ENCODE measurements around the gene KNOP1. TPM values are rescaled to one million over a fixed set of nuclear protein-coding genes. Genes with fewer than 3 reads are reported as not detected.
A peak's percentile ranks its signal among the peaks of the same experiment; 100 is the strongest.
"Not testable (repeated sequence)": the region's sequence is repeated elsewhere in the genome, so short reads cannot be mapped to it uniquely, and the experiment has no call there.

KNOP1 gene
- total RNA-seq, 1 experiment from 2014 or later, result 24.5 TPM

DNA sequence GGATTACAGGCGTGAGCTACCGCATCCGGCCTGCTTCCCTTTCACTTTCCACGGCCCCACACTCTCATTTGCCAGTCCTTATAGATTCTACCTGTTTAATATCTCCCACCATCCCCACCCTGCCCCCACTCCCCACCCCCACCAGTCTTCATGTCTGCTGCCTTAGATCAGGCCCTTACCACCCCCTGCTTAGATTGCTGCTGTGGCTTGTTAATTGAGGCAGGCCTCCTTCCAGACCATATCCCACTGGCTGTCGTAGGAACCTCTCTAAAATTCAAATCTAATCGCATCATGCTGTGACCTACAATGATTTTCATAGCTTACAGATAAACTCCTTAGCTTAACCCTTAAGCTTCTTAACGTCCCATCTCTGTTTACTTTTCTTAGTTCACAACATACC is 5.0 kb upstream of the KNOP1 start:
- TF ChIP-seq, protein P1, sequence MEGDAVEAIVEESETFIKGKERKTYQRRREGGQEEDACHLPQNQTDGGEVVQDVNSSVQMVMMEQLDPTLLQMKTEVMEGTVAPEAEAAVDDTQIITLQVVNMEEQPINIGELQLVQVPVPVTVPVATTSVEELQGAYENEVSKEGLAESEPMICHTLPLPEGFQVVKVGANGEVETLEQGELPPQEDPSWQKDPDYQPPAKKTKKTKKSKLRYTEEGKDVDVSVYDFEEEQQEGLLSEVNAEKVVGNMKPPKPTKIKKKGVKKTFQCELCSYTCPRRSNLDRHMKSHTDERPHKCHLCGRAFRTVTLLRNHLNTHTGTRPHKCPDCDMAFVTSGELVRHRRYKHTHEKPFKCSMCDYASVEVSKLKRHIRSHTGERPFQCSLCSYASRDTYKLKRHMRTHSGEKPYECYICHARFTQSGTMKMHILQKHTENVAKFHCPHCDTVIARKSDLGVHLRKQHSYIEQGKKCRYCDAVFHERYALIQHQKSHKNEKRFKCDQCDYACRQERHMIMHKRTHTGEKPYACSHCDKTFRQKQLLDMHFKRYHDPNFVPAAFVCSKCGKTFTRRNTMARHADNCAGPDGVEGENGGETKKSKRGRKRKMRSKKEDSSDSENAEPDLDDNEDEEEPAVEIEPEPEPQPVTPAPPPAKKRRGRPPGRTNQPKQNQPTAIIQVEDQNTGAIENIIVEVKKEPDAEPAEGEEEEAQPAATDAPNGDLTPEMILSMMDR (IDR thresholded peaks at IDR 0.05; ENCODE audit: unreplicated experiment), result no peak
- Mint-ChIP-seq H3K27me3 (ENCODE audit: insufficient read depth, unreplicated experiment) (no peaks in the 10 kb centered on the region), H3K27ac (ENCODE audit: low read depth, unreplicated experiment) (peak overlapping the region; percentile 9), H3K4me3 (ENCODE audit: unreplicated experiment) (no peak overlapping the region), H3K4me1 (ENCODE audit: insufficient read depth, unreplicated experiment) (no peaks in the 10 kb centered on the region), H3K9me3 (ENCODE audit: unreplicated experiment) (no peaks in the 10 kb centered on the region), H3K36me3 (ENCODE audit: insufficient read depth, unreplicated experiment) (peaks cover 7% of the 10 kb centered on the region)
- intact Hi-C loops (cut with micrococcal nuclease), result no loop called here
- no peak for DNase-seq (ENCODE audit: unreplicated experiment)
- ChIA-PET CTCF (interaction anchor here (0.6 to 0.7 kb wide), 2 partner anchors 45 to 48 kb away, joined by 3 read pairs; no protein-coding TSS in a partner anchor), POLR2A (interaction anchor here (0.9 kb wide), 1 partner anchor 12 kb away, joined by 3 read pairs; no protein-coding TSS in a partner anchor)
- no TSS peak for BruUV-seq (replicated peaks)

DNA sequence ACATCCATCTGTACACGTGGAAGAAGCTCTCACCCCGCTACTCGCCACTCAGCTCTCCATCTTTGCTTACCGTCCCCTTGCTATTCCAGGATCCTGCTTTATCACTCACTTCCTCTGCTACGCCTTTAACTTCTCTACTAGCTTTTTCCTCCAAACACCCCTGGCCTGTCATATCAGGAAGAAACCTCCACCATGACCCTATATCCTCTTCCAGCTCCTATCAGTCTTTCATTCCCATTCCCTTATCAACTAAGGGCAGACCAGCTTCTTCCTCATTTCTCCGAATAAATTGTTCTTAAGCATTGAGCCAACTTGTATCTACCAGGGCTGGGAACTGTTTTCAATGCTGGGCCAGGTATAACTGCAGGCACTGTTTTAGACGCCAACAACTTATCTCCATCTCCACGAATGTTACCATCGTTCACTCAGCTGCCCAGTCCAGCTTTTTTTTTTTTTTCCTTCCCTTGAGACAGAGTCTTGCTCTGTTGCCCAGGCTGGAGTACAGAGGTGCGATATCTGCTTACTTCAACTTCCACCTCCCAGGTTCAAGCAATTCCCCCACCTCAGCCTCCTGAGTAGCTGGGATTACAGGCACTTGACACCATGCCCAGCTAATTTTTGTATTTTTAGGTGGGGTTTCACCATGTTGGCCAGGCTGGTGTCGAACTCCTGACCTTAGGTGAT is 4.4 kb upstream of the KNOP1 start:
- H3K9me3 Mint-ChIP-seq (ENCODE audit: unreplicated experiment), result no peaks in the 10 kb centered on the region
- intact Hi-C loops (cut with micrococcal nuclease), result no loop called here
- ChIA-PET CTCF (interaction anchor here (0.6 to 0.8 kb wide), 3 partner anchors 45 to 124 kb away, joined by 3 to 4 read pairs (median 3); no protein-coding TSS in a partner anchor), POLR2A (no interaction called here)
- H3K27me3 Mint-ChIP-seq (ENCODE audit: insufficient read depth, unreplicated experiment), result no peaks in the 10 kb centered on the region
- no peaks in the 10 kb centered on the region for H3K4me1 Mint-ChIP-seq (ENCODE audit: insufficient read depth, unreplicated experiment)
- no peak for DNase-seq (ENCODE audit: unreplicated experiment)
- peaks cover 7% of the 10 kb centered on the region for H3K36me3 Mint-ChIP-seq (ENCODE audit: insufficient read depth, unreplicated experiment)
- no peak overlapping the region for H3K4me3 Mint-ChIP-seq (ENCODE audit: unreplicated experiment)
- TF ChIP-seq, protein P1 (IDR thresholded peaks at IDR 0.05; ENCODE audit: unreplicated experiment), result no peak
- no TSS peak for BruUV-seq (replicated peaks)
- H3K27ac Mint-ChIP-seq (ENCODE audit: low read depth, unreplicated experiment), result no peak overlapping the region

DNA sequence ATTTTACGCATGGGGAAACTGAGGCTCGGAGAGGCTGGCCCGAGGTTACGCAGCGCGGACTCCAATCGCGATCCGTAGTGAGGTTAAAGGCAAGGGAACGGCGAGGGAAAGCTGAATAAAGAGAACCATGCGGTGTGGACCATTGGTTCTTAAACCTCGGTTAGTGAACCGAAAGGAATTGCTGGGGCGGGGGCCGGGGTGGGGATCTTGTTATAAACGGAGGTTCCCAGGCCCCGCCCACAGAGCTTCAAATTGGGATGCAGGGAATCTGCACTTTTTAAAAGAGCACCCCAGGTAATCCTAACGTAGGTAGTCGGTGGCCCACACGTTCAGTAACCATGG is 568 bp upstream of the KNOP1 start:
- no TSS peak for BruUV-seq (replicated peaks)
- H3K27ac Mint-ChIP-seq (ENCODE audit: low read depth, unreplicated experiment), result peak overlapping the region; percentile 65
- H3K9me3 Mint-ChIP-seq (ENCODE audit: unreplicated experiment), result no peaks in the 10 kb centered on the region
- CTCF ChIA-PET, result interaction anchor here (0.7 to 2.0 kb wide), 7 partner anchors 10 to 666 kb away, joined by 3 to 5 read pairs (median 4); partner anchors contain the start of gene VPS35L
- TF ChIP-seq, protein P1 (IDR thresholded peaks at IDR 0.05; ENCODE audit: unreplicated experiment), result no peak
- POLR2A ChIA-PET, result interaction anchor here (0.6 to 2.1 kb wide), 10 partner anchors 10 to 195 kb away, joined by 3 to 11 read pairs (median 3); partner anchors contain the start of gene CCP110
- H3K36me3 Mint-ChIP-seq (ENCODE audit: insufficient read depth, unreplicated experiment), result peaks cover 16% of the 10 kb centered on the region
- peak overlapping the region; percentile 87 for H3K4me3 Mint-ChIP-seq (ENCODE audit: unreplicated experiment)
- peaks cover 27% of the 10 kb centered on the region for H3K4me1 Mint-ChIP-seq (ENCODE audit: insufficient read depth, unreplicated experiment)
- H3K27me3 Mint-ChIP-seq (ENCODE audit: insufficient read depth, unreplicated experiment), result no peaks in the 10 kb centered on the region
- no peak for DNase-seq (ENCODE audit: unreplicated experiment)
- intact Hi-C loops (cut with micrococcal nuclease), result loop anchor here (5.0 to 10.0 kb wide), 3 partner anchors 116 to 169 kb away; no protein-coding TSS in a partner anchor

DNA sequence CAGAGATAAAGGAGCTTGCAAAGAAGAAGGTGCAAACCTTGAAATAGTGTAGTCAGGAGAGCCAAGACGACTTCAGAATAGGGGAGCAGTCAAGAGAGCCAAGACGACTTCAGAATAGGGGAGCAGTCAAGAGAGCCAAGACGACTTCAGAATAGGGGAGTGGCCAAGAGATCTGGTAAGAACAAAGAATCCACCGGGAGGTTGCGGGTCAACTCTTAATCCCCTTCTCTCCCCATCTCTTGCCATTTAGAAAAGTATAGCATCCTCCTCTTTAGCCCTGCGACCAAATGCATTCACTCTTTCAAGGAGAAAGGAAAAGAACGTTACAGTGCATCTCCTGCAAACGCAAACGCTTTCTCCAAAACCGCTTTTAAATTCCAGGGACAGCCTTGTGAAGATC is 713 bp downstream of the KNOP1 start:
- CTCF ChIA-PET, result interaction anchor here (1.5 to 1.6 kb wide), 2 partner anchors 20 to 583 kb away, joined by 4 to 7 read pairs; no protein-coding TSS in a partner anchor
- no TSS peak for BruUV-seq (replicated peaks)
- no peaks in the 10 kb centered on the region for H3K27me3 Mint-ChIP-seq (ENCODE audit: insufficient read depth, unreplicated experiment)
- TF ChIP-seq, protein P1 (IDR thresholded peaks at IDR 0.05; ENCODE audit: unreplicated experiment), result no peak
- peaks cover 27% of the 10 kb centered on the region for H3K4me1 Mint-ChIP-seq (ENCODE audit: insufficient read depth, unreplicated experiment)
- no peak for DNase-seq (ENCODE audit: unreplicated experiment)
- H3K27ac Mint-ChIP-seq (ENCODE audit: low read depth, unreplicated experiment), result peak overlapping the region; percentile 65
- peak overlapping the region; percentile 87 for H3K4me3 Mint-ChIP-seq (ENCODE audit: unreplicated experiment)
- no peaks in the 10 kb centered on the region for H3K9me3 Mint-ChIP-seq (ENCODE audit: unreplicated experiment)
- peaks cover 18% of the 10 kb centered on the region for H3K36me3 Mint-ChIP-seq (ENCODE audit: insufficient read depth, unreplicated experiment)
- intact Hi-C loops (cut with micrococcal nuclease), result loop anchor here (5.0 to 10.0 kb wide), 3 partner anchors 115 to 170 kb away; no protein-coding TSS in a partner anchor
- POLR2A ChIA-PET, result interaction anchor here (0.6 to 2.1 kb wide), 8 partner anchors 10 to 192 kb away, joined by 3 to 11 read pairs (median 4); partner anchors contain the start of gene VPS35L

DNA sequence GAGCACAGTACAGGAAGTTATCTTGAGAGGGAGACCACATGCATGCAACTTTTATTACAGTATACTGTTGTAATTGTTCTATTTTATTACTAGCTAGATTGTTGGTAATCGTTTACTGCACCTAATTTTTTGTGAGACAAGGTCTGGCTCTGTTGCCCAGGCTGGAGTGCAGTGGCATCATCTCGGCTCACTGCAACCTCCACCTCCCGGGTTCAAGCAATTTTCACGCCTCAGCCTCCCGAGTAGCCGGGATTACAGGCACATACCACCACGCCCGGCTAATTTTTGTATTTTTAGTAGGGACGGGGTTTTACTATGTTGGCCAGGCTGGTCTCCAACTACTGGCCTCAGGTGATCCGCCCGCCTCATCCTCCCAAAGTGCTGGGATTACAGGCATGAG is 1.3 kb downstream of the KNOP1 start:
- Mint-ChIP-seq H3K4me1 (ENCODE audit: insufficient read depth, unreplicated experiment) (peaks cover 27% of the 10 kb centered on the region), H3K4me3 (ENCODE audit: unreplicated experiment) (peak overlapping the region; percentile 87), H3K36me3 (ENCODE audit: insufficient read depth, unreplicated experiment) (peaks cover 24% of the 10 kb centered on the region)
- H3K9me3 Mint-ChIP-seq (ENCODE audit: unreplicated experiment); H3K27me3 Mint-ChIP-seq (ENCODE audit: insufficient read depth, unreplicated experiment); BruUV-seq (replicated peaks); DNase-seq (ENCODE audit: unreplicated experiment); H3K27ac Mint-ChIP-seq (ENCODE audit: low read depth, unreplicated experiment): not testable (repeated sequence)
- ChIA-PET POLR2A (interaction anchor here (0.6 to 2.1 kb wide), 2 partner anchors 12 to 20 kb away, joined by 3 to 11 read pairs; no protein-coding TSS in a partner anchor), CTCF (interaction anchor here (1.5 to 1.6 kb wide), 2 partner anchors 19 to 584 kb away, joined by 4 to 7 read pairs; no protein-coding TSS in a partner anchor)
- intact Hi-C loops (cut with micrococcal nuclease), result loop anchor here (5.0 to 10.0 kb wide), 3 partner anchors 114 to 171 kb away; no protein-coding TSS in a partner anchor
